Caco-2 (cell line): ENCODE results near the gene NUDT16. TPM values are rescaled to one million over a fixed set of nuclear protein-coding genes. Genes with fewer than 3 reads are reported as not detected.

Experiments
- BruUV-seq: library from RNA; stranded (reverse); fragments of 400-500 nt; replicated peaks from 2 replicates; lab custom pipeline; 2021; lab: Mats Ljungman, UMichigan
- CTCF ChIA-PET: fragments of 300-600 bp; sonication (Branson Sonifier 250); formaldehyde crosslinking; loops from one replicate; lab custom pipeline; 2022; ENCODE audit warnings: antibody characterized with exemption; lab: Charles Lee
- POLR2A ChIA-PET: fragments of 300-600 bp; sonication (Branson Sonifier 250); formaldehyde crosslinking; loops from one replicate; lab custom pipeline; 2022; ENCODE audit warnings: antibody characterized with exemption; lab: Charles Lee
- DNase-seq, 2 experiments: peaks; one replicate each; pipeline versions ENCODE4 v3.0.0 to v3.0.0-alpha.2; 2020 to 2022
- H3K27me3 ChIP-seq: replicated peaks from 2 replicates; pipeline ENCODE4 v1.6.0; 2011; ENCODE audit warnings: low read length; ENCODE audit not compliant: control insufficient read depth, insufficient read depth
- H3K36me3 ChIP-seq: 2 replicates; pipeline ENCODE4 v1.5.1; 2011; ENCODE audit warnings: low read length; ENCODE audit not compliant: control insufficient read depth, insufficient read depth
- H3K4me1 ChIP-seq: fragments of 250-450 bp; sonication (Bioruptor Pico); 2 replicates; pipeline ENCODE4 v1.5.1; 2020; ENCODE audit warnings: mild to moderate bottlenecking
- H3K4me3 ChIP-seq: 2 replicates; pipeline ENCODE4 v1.5.1; 2011; ENCODE audit warnings: low read depth, mild to moderate bottlenecking, control low read depth, low read length
- H3K9me3 ChIP-seq: fragments of 250-450 bp; sonication (Bioruptor Pico); 2 replicates; pipeline ENCODE4 v1.5.1; 2020; ENCODE audit warnings: mild to moderate bottlenecking, moderate library complexity
- H3K27ac Mint-ChIP-seq: one replicate; pipeline ENCODE4 v1.8.0; 2022; ENCODE audit warnings: mixed read lengths; ENCODE audit not compliant: unreplicated experiment
- H3K27me3 Mint-ChIP-seq: one replicate; pipeline ENCODE4 v1.8.0; 2022; ENCODE audit warnings: mixed read lengths; ENCODE audit not compliant: insufficient read depth, unreplicated experiment
- H3K36me3 Mint-ChIP-seq: one replicate; pipeline ENCODE4 v1.8.0; 2022; ENCODE audit warnings: mild to moderate bottlenecking, mixed read lengths; ENCODE audit not compliant: insufficient read depth, unreplicated experiment
- H3K4me1 Mint-ChIP-seq: one replicate; pipeline ENCODE4 v1.8.0; 2022; ENCODE audit warnings: low read depth, mixed read lengths; ENCODE audit not compliant: unreplicated experiment
- H3K4me3 Mint-ChIP-seq: one replicate; pipeline ENCODE4 v1.8.0; 2022; ENCODE audit warnings: mild to moderate bottlenecking, moderate library complexity, mixed read lengths; ENCODE audit not compliant: unreplicated experiment
- H3K9me3 Mint-ChIP-seq: one replicate; pipeline ENCODE4 v1.8.0; 2022; ENCODE audit warnings: mixed read lengths; ENCODE audit not compliant: unreplicated experiment
- intact Hi-C: fragments of 100-400 bp; cut with micrococcal nuclease; formaldehyde crosslinking; loops from one replicate; pipeline ENCODE4 v1.10.0; 2022; ENCODE audit not compliant: unreplicated experiment
- total RNA-seq: library from RNA; stranded (reverse); gene quantifications from 2 replicates; pipeline ENCODE4 v1.2.3, GENCODE V29; 2022
- TF ChIP-seq, protein P1 (sequence below), 2 experiments: fragments of 200-600 bp in 1 of 2; IDR thresholded peaks; 1 replicate in 1 of 2; 2 replicates in 1 of 2; pipeline versions ENCODE4 v1.5.1 to v1.8.0; 2011 to 2022; ENCODE audit warnings: antibody characterized with exemption in 1 of 2, control low read depth in 1 of 2, inconsistent platforms in 1 of 2, low read depth in 1 of 2, low read length in 1 of 2, mild to moderate bottlenecking in 1 of 2, moderate library complexity in 1 of 2; ENCODE audit not compliant: insufficient read depth in 1 of 2, severe bottlenecking in 1 of 2, unreplicated experiment in 1 of 2

The NUDT16 gene
- total RNA-seq, 1 experiment from 2014 or later, result 16.6 TPM

DNA sequence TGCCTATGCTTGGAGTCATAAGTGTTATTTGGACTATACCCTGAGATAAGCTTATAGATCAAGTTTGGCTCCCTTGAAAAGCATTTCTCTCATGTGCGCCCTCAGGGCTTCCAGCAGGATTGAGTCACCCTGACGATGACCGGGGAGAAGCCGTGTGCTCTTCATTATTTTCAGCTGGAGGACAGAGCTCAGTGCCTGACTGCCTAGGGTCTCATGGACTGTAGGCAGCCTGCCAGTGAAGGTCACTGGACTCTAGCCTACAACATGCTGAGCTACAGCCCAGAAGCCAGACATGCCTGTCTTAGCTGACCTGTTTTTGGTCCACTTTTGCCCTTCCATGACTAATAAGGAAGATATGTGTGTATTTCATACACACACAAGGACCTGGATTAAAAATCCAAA, 31.6 kb upstream of the NUDT16 start:
- Mint-ChIP-seq H3K36me3 (no peaks in the 10 kb centered on the region), H3K27ac (no peak overlapping the region), H3K9me3 (peaks cover 6% of the 10 kb centered on the region), H3K4me3 (no peak overlapping the region), H3K27me3 (no peaks in the 10 kb centered on the region), H3K4me1 (peaks cover 12% of the 10 kb centered on the region)
- no peaks in the 10 kb centered on the region for H3K9me3 ChIP-seq
- ChIA-PET CTCF (no interaction called here), POLR2A (interaction anchor here (0.6 kb wide), 1 partner anchor 31 kb away, joined by 4 read pairs; the partner anchor contains the start of gene NUDT16)
- no peaks in the 10 kb centered on the region for H3K36me3 ChIP-seq
- H3K4me1 ChIP-seq, result peaks cover 22% of the 10 kb centered on the region
- no TSS peak for BruUV-seq
- no peak overlapping the region for H3K4me3 ChIP-seq
- H3K27me3 ChIP-seq, result no peaks in the 10 kb centered on the region
- TF ChIP-seq, protein P1, sequence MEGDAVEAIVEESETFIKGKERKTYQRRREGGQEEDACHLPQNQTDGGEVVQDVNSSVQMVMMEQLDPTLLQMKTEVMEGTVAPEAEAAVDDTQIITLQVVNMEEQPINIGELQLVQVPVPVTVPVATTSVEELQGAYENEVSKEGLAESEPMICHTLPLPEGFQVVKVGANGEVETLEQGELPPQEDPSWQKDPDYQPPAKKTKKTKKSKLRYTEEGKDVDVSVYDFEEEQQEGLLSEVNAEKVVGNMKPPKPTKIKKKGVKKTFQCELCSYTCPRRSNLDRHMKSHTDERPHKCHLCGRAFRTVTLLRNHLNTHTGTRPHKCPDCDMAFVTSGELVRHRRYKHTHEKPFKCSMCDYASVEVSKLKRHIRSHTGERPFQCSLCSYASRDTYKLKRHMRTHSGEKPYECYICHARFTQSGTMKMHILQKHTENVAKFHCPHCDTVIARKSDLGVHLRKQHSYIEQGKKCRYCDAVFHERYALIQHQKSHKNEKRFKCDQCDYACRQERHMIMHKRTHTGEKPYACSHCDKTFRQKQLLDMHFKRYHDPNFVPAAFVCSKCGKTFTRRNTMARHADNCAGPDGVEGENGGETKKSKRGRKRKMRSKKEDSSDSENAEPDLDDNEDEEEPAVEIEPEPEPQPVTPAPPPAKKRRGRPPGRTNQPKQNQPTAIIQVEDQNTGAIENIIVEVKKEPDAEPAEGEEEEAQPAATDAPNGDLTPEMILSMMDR (IDR thresholded peaks at IDR 0.05; ENCODE audit: insufficient read depth in 1 of 2, low read depth in 1 of 2, low read length in 1 of 2, severe bottlenecking in 1 of 2, unreplicated experiment in 1 of 2), result no peak
- intact Hi-C loops, result no loop called here
- peak; percentile 45 to 58 for DNase-seq

GRCh38 chr3:131350506-131350905, 31.1 kb upstream of the NUDT16 start:
- H3K4me3 ChIP-seq, result no peak overlapping the region
- H3K4me1 ChIP-seq, result peaks cover 22% of the 10 kb centered on the region
- H3K9me3 Mint-ChIP-seq, result peaks cover 6% of the 10 kb centered on the region
- BruUV-seq, result no TSS peak
- no peak overlapping the region for H3K4me3 Mint-ChIP-seq
- peaks cover 12% of the 10 kb centered on the region for H3K4me1 Mint-ChIP-seq
- H3K9me3 ChIP-seq, result no peaks in the 10 kb centered on the region
- no peak for DNase-seq
- no peaks in the 10 kb centered on the region for H3K36me3 ChIP-seq
- POLR2A ChIA-PET, result interaction anchor here (0.6 kb wide), 1 partner anchor 31 kb away, joined by 4 read pairs; the partner anchor contains the start of gene NUDT16
- CTCF ChIA-PET, result no interaction called here
- no peaks in the 10 kb centered on the region for H3K27me3 ChIP-seq
- intact Hi-C loops, result no loop called here
- no peaks in the 10 kb centered on the region for H3K27me3 Mint-ChIP-seq
- H3K36me3 Mint-ChIP-seq, result no peaks in the 10 kb centered on the region
- TF ChIP-seq, protein P1 (IDR thresholded peaks at IDR 0.05; ENCODE audit: insufficient read depth in 1 of 2, low read depth in 1 of 2, low read length in 1 of 2, severe bottlenecking in 1 of 2, unreplicated experiment in 1 of 2), result no peak
- H3K27ac Mint-ChIP-seq, result no peak overlapping the region

- ChIA-PET CTCF (no interaction called here), POLR2A (interaction anchor here (1.1 kb wide), 1 partner anchor 28 kb away, joined by 4 read pairs; the partner anchor contains the start of gene NUDT16)
- no peak for DNase-seq
- peaks cover 12% of the 10 kb centered on the region for H3K4me1 Mint-ChIP-seq
- H3K9me3 Mint-ChIP-seq, result no peaks in the 10 kb centered on the region
- H3K4me1 ChIP-seq, result peaks cover 22% of the 10 kb centered on the region
- no peaks in the 10 kb centered on the region for H3K9me3 ChIP-seq
- H3K4me3 Mint-ChIP-seq, result no peak overlapping the region
- intact Hi-C loops, result no loop called here
- no peaks in the 10 kb centered on the region for H3K27me3 Mint-ChIP-seq
- H3K4me3 ChIP-seq, result no peak overlapping the region
- no peaks in the 10 kb centered on the region; the same call in 1 of the 2 replicates for H3K36me3 ChIP-seq
- H3K36me3 Mint-ChIP-seq, result peaks cover 6% of the 10 kb centered on the region
- no TSS peak for BruUV-seq
- no peaks in the 10 kb centered on the region for H3K27me3 ChIP-seq
- TF ChIP-seq, protein P1 (IDR thresholded peaks at IDR 0.05; ENCODE audit: insufficient read depth in 1 of 2, low read depth in 1 of 2, low read length in 1 of 2, severe bottlenecking in 1 of 2, unreplicated experiment in 1 of 2), result no peak
- peak overlapping the region; percentile 71 for H3K27ac Mint-ChIP-seq
These were observed 28.3 kb upstream of the NUDT16 start for GRCh38 chr3:131353016-131353877.
